HG02642 (cell line): Measurements from ENCODE around the gene SGCA.

ENCODE experiments used
- ATAC-seq: cut with Tn5 transposase; IDR thresholded peaks from one replicate; pipeline ENCODE4 v1.9.1; 2021; ENCODE audit warnings: mild to moderate bottlenecking; ENCODE audit not compliant: unreplicated experiment, poor library complexity

SGCA gene

DNA sequence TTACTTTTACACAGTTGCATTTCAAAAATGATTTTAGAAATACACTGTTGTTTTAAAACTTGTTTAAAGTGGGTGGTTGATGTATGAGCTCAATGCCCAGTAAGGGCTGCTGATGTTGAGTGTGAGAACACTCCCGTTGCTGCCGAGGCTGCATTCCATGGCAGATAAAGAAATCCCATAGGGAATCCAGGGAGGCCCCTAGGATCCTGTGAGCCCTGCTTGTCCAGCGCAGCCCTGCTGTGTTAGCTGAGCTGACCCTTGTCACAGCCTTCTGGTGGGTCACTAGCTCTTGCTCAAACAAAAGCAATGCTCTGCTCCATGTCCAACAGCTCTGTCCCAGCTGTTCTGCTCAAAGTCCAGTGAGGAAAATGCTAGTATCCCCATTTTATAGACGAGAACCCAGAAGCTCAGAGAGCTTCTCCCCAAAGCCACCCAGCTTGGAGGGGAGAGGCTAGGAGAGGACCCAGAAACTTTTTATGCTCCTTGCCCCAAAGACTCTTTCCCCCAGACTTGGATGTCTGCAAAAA lies 54.2 kb downstream of the SGCA start:
- ATAC-seq = no peak

DNA sequence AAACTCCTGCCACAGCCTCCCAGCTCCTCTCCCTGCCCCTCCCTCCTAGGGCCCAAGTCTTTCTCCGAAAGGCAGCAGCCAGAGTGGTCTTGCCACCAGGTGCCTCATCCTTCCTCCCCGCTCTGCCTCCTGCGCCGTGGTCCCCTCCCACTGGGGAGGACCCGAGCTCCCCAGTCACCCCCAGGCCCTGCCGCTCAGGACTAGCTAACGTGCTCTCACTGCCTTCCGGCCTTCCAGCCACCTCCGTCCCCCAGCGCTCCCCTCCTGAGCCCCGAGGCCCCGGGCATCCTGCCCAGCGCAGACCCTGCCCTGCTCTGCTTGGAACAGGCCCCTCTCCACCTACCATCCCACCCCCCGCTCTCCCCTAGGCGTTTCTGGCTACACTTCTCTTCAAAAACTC lies 55.0 kb downstream of the SGCA start:
- ATAC-seq = no peak

DNA sequence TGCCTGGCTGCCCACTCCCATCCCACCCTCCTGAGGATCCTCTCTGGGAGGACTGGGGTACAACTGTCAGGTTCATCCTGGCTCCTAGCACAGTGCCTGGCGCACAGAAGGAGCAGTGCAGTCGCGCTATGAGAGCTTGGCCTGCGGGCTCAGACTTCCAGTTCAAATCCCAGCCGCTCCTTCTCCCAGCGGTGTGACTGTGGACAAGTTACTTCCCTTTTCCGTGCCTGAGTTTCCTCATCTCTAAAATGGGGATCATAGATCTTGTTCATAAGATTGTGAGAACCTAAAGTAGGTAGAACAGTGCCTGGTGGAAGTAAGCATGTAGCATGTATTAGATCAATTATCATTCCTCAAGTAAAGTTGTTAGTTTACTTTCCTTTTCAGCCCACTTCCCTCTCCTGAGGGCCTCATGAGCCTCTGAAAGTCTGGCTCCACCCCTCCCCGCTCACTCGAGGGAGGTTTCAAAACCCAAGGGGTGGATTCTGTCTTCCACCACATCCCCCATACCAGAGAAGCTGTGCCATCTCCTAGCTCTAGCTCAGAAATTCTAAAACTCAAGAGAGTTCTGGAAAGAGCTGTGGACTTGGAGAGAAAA lies 55.6 kb downstream of the SGCA start:
- ATAC-seq = no peak

DNA sequence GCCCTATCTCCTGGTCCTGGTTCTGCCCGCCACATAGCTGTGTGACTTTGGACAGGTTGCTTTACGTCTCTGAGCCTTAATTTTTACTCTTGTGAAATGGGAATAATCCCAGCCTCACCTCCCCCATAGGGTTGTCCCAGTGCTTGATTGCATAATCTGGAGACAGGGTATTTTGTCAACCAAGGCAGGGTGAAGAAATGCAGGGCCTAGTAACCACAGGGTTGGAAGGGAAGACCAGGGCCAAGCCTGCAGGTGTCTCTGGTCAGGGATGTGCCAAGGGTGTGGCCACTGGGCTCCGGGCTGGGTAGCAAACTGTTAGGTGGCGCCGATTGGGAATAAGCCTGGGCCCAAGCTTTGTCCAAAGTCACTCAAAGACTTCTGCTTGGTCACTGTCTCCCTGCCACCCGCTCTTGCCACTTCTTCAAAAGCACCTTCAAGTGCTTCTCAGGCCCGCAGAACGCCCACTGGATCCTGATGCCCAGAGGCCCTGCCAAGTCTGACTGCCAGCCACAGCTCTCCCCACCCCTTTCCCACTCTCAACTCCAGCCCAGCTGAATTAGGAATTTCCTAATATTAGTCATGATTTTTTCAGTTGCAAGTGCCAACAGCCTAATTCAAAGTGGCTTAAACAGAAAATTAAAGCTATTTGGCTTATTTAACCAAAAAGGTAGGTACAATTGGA lies 56.2 kb downstream of the SGCA start:
- ATAC-seq = no peak

DNA sequence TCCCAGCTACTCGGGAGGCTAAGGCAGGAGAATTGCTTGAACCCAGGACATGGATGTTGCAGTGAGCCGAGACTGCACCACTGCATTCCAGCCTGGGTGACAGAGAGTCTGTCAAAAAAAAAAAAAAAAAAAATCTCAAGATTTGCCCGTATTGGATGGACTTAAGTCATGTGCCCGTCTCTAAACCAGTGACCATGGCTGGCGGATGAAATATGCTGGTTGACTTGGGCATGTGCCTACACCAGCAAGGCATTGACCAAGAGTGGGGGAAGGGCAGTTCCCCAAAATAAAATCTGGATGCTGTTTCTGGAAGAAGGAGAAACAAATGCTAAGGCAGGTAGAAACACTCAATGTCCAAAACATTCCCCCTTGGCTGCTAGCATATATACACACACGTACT lies 57.1 kb downstream of the SGCA start:
- ATAC-seq = no peak
